Measurements from ENCODE around the gene KCNK10.

GRCh38 chr14:88232771-88233170, 90.3 kb downstream of the KCNK10 start:
- TF ChIP-seq CTCF (IDR thresholded peaks at IDR 0.05; ENCODE audit: borderline replicate concordance, extremely low read depth, low read length, poor library complexity, severe bottlenecking) (no peak), EZH2 (IDR thresholded peaks at IDR 0.05; ENCODE audit: borderline replicate concordance, low read depth, low read length, severe bottlenecking) (no peak)

All from DND-41 (cell line).